ENCODE data around the gene BABAM2.
"Not testable (repeated sequence)": the region's sequence is repeated elsewhere in the genome, so short reads cannot be mapped to it uniquely, and the experiment has no call there.

The BABAM2 gene

GRCh38 chr2:28011322-28011737 is 120.8 kb downstream of the BABAM2 start:
- H3K4me3 ChIP-seq (ENCODE audit: control insufficient read depth, low read depth, low read length): no peak overlapping the region
- TF ChIP-seq CTCF (conservative IDR thresholded peaks at IDR 0.05; ENCODE audit: control insufficient read depth, insufficient read depth, low read depth, low read length): no peak
- no peak for DNase-seq (ENCODE audit: low read depth)

- not testable (repeated sequence) for H3K4me3 ChIP-seq (ENCODE audit: control insufficient read depth, low read depth, low read length); DNase-seq (ENCODE audit: low read depth)
Observed at GRCh38 chr2:28018474-28018873, 127.9 kb downstream of the BABAM2 start.

GRCh38 chr2:28019521-28019920 is 129.0 kb downstream of the BABAM2 start:
- H3K4me3 ChIP-seq (ENCODE audit: control insufficient read depth, low read depth, low read length); DNase-seq (ENCODE audit: low read depth): not testable (repeated sequence)

GRCh38 chr2:28021898-28022297 is 131.4 kb downstream of the BABAM2 start:
- no peak overlapping the region for H3K4me3 ChIP-seq (ENCODE audit: control insufficient read depth, low read depth, low read length)
- TF ChIP-seq CTCF (conservative IDR thresholded peaks at IDR 0.05; ENCODE audit: control insufficient read depth, insufficient read depth, low read depth, low read length): no peak
- no peak for DNase-seq (ENCODE audit: low read depth)

GRCh38 chr2:28025123-28025522 is 134.6 kb downstream of the BABAM2 start:
- no peak for TF ChIP-seq CTCF (conservative IDR thresholded peaks at IDR 0.05; ENCODE audit: control insufficient read depth, insufficient read depth, low read depth, low read length)
- no peak overlapping the region for H3K4me3 ChIP-seq (ENCODE audit: control insufficient read depth, low read depth, low read length)
- DNase-seq (ENCODE audit: low read depth): no peak

- not testable (repeated sequence) for DNase-seq (ENCODE audit: low read depth); H3K4me3 ChIP-seq (ENCODE audit: control insufficient read depth, low read depth, low read length)
Observed at GRCh38 chr2:28026230-28026629, 135.7 kb downstream of the BABAM2 start.

- TF ChIP-seq CTCF (conservative IDR thresholded peaks at IDR 0.05; ENCODE audit: control insufficient read depth, insufficient read depth, low read depth, low read length): no peak
- H3K4me3 ChIP-seq (ENCODE audit: control insufficient read depth, low read depth, low read length): no peak overlapping the region
- DNase-seq (ENCODE audit: low read depth): no peak
Observed at GRCh38 chr2:28028025-28028424, 137.5 kb downstream of the BABAM2 start.

GRCh38 chr2:28030600-28030999 is 140.1 kb downstream of the BABAM2 start:
- H3K4me3 ChIP-seq (ENCODE audit: control insufficient read depth, low read depth, low read length): no peak overlapping the region
- TF ChIP-seq CTCF (conservative IDR thresholded peaks at IDR 0.05; ENCODE audit: control insufficient read depth, insufficient read depth, low read depth, low read length): no peak
- no peak for DNase-seq (ENCODE audit: low read depth)

- TF ChIP-seq CTCF (conservative IDR thresholded peaks at IDR 0.05; ENCODE audit: control insufficient read depth, insufficient read depth, low read depth, low read length): no peak
- H3K4me3 ChIP-seq (ENCODE audit: control insufficient read depth, low read depth, low read length): no peak overlapping the region
- DNase-seq (ENCODE audit: low read depth): no peak
Observed at GRCh38 chr2:28032816-28033215, 142.3 kb downstream of the BABAM2 start.
